HL-60 (cell line): Measurements from ENCODE around the gene OR10H4.

ENCODE experiments used
- GABPA ChIP-seq: IDR thresholded peaks from 2 replicates; pipeline ENCODE4 v1.6.1; 2012; ENCODE audit warnings: low read depth
- POLR2AphosphoS5 ChIP-seq: IDR thresholded peaks from 2 replicates; pipeline ENCODE4 v1.6.1; 2012; ENCODE audit warnings: low read depth
- SPI1 ChIP-seq: IDR thresholded peaks from 2 replicates; pipeline ENCODE4 v1.6.1; 2012; ENCODE audit warnings: low read depth, mild to moderate bottlenecking, borderline replicate concordance
- TF ChIP-seq, protein P1 (sequence below): IDR thresholded peaks from one replicate; pipeline ENCODE4 v1.5.1; 2011; ENCODE audit warnings: low read length, control low read depth, inconsistent platforms; ENCODE audit not compliant: insufficient read depth
- TF ChIP-seq, protein P2 (sequence below): IDR thresholded peaks from 2 replicates; pipeline ENCODE4 v1.6.1; 2012; ENCODE audit warnings: low read depth; ENCODE audit not compliant: insufficient replicate concordance

DNA sequence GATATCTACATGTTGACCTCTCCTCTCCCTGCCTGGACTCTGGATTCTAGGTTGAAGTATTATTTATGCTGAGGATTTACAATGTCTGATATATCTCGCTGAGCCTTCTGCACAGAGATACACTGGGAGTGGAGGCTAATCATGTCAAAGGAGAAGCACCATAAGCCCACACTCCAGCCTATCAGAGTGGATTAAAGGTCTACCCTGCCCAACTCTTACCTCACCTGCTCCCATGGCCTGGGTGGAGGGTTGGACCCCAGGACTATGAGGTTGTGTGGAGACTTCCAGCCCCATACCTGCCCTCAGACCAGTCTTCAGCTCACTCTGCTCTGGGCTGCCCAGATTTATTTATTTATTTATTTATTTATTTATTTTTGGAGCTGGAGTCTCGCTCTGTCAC is 15.4 kb downstream of the OR10H4 start:
- TF ChIP-seq, protein P1, sequence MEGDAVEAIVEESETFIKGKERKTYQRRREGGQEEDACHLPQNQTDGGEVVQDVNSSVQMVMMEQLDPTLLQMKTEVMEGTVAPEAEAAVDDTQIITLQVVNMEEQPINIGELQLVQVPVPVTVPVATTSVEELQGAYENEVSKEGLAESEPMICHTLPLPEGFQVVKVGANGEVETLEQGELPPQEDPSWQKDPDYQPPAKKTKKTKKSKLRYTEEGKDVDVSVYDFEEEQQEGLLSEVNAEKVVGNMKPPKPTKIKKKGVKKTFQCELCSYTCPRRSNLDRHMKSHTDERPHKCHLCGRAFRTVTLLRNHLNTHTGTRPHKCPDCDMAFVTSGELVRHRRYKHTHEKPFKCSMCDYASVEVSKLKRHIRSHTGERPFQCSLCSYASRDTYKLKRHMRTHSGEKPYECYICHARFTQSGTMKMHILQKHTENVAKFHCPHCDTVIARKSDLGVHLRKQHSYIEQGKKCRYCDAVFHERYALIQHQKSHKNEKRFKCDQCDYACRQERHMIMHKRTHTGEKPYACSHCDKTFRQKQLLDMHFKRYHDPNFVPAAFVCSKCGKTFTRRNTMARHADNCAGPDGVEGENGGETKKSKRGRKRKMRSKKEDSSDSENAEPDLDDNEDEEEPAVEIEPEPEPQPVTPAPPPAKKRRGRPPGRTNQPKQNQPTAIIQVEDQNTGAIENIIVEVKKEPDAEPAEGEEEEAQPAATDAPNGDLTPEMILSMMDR: no peak
- TF ChIP-seq GABPA (no peak), POLR2AphosphoS5 (no peak), SPI1 (no peak)
- TF ChIP-seq, protein P2, sequence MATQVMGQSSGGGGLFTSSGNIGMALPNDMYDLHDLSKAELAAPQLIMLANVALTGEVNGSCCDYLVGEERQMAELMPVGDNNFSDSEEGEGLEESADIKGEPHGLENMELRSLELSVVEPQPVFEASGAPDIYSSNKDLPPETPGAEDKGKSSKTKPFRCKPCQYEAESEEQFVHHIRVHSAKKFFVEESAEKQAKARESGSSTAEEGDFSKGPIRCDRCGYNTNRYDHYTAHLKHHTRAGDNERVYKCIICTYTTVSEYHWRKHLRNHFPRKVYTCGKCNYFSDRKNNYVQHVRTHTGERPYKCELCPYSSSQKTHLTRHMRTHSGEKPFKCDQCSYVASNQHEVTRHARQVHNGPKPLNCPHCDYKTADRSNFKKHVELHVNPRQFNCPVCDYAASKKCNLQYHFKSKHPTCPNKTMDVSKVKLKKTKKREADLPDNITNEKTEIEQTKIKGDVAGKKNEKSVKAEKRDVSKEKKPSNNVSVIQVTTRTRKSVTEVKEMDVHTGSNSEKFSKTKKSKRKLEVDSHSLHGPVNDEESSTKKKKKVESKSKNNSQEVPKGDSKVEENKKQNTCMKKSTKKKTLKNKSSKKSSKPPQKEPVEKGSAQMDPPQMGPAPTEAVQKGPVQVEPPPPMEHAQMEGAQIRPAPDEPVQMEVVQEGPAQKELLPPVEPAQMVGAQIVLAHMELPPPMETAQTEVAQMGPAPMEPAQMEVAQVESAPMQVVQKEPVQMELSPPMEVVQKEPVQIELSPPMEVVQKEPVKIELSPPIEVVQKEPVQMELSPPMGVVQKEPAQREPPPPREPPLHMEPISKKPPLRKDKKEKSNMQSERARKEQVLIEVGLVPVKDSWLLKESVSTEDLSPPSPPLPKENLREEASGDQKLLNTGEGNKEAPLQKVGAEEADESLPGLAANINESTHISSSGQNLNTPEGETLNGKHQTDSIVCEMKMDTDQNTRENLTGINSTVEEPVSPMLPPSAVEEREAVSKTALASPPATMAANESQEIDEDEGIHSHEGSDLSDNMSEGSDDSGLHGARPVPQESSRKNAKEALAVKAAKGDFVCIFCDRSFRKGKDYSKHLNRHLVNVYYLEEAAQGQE: no peak
